K562 (cell line): ENCODE results near the gene PPAT. TPM values are rescaled to one million over a fixed set of nuclear protein-coding genes. Genes with fewer than 3 reads are reported as not detected.

Experiments
- ATAC-seq: fragments of 200-7000 bp; cut with Tn5 transposase; 3 replicates; pipeline ENCODE4 v1.9.1; 2020; ENCODE audit warnings: moderate library complexity
- BruUV-seq: library from RNA; stranded (reverse); fragments of 400-500 nt; replicated peaks from 2 replicates; lab custom pipeline; 2021; lab: Mats Ljungman, UMichigan
- CTCF ChIA-PET: fragments of 300-600 bp; formaldehyde crosslinking; extraction: SDS; loops from one replicate; lab custom pipeline; 2021; ENCODE audit warnings: low intra/inter-chr PET ratio; lab: Yijun Ruan, JAX
- POLR2A ChIA-PET: fragments of 300-600, 350-650 bp; sonication (Branson Sonifier 250); formaldehyde crosslinking; extraction: SDS; loops from one replicate; lab custom pipeline; 2021; ENCODE audit warnings: antibody characterized with exemption, inconsistent platforms; lab: Yijun Ruan, JAX
- DNase-seq, 4 experiments: peaks; one replicate each; pipeline versions ENCODE4 v3.0.0 to v3.0.0-alpha.2; 2011 to 2018; ENCODE audit warnings: low spot score in 3 of 4, mixed read lengths in 3 of 4; ENCODE audit errors: extremely low read depth in 1 of 4
- FAIRE-seq: peaks from 2 replicates; lab custom pipeline; 2011; peaks lifted over from hg19 to GRCh38; lab: Jason Lieb, UNC
- H2AFZ ChIP-seq: 2 replicates; pipeline ENCODE4 v1.6.0; 2011; ENCODE audit warnings: low read depth, low read length, control low read depth, inconsistent platforms
- H3K27ac ChIP-seq: fragments of 200-600 bp; 3 replicates; pipeline ENCODE4 v1.8.0; 2011; ENCODE audit warnings: low read depth, mild to moderate bottlenecking, control low read depth, inconsistent platforms, low read length, moderate library complexity, mixed read lengths; ENCODE audit errors: extremely low read depth
- H3K27me3 ChIP-seq, 2 experiments: fragments of 300-600 bp in 1 of 2; 2 replicates in 1 of 2; 3 replicates in 1 of 2; pipeline versions ENCODE4 v1.6.0 to v1.8.0; 2011; ENCODE audit warnings: inconsistent platforms in 2 of 2, low read length in 2 of 2, mild to moderate bottlenecking in 1 of 2, mixed read lengths in 1 of 2, moderate library complexity in 1 of 2; ENCODE audit not compliant: control insufficient read depth in 2 of 2, insufficient read depth in 2 of 2
- H3K36me3 ChIP-seq: fragments of 300-600 bp; 3 replicates; pipeline ENCODE4 v1.8.0; 2011; ENCODE audit warnings: mild to moderate bottlenecking, low read length, inconsistent platforms; ENCODE audit not compliant: control insufficient read depth, insufficient read depth
- H3K4me1 ChIP-seq, 2 experiments: fragments of 200-600 bp in 1 of 2; replicated peaks in 1 of 2; 2 replicates in 1 of 2; 3 replicates in 1 of 2; pipeline versions ENCODE4 v1.5.1 to v1.8.0; 2011; ENCODE audit warnings: inconsistent platforms in 2 of 2, low read length in 2 of 2, mild to moderate bottlenecking in 1 of 2, mixed read lengths in 1 of 2, moderate library complexity in 1 of 2; ENCODE audit not compliant: control insufficient read depth in 2 of 2, insufficient read depth in 2 of 2
- H3K4me2 ChIP-seq: 2 replicates; pipeline ENCODE4 v1.6.1; 2011; ENCODE audit warnings: low read length, control low read depth, inconsistent platforms, mixed read lengths; ENCODE audit not compliant: insufficient read depth
- H3K4me3 ChIP-seq: fragments of 200-600 bp; sonication (generic), shearing (Covaris generic); 2 replicates; pipeline ENCODE4 v1.5.1; 2016; ENCODE audit warnings: control low read depth, inconsistent platforms
- H3K79me2 ChIP-seq: fragments of 200-600 bp; 3 replicates; pipeline ENCODE4 v1.8.0; 2011; ENCODE audit warnings: low read length, inconsistent platforms; ENCODE audit not compliant: control insufficient read depth, insufficient read depth
- H3K9ac ChIP-seq, 2 experiments: 2 replicates each; pipeline versions ENCODE4 v1.6.0 to v1.6.1; 2011; ENCODE audit warnings: low read depth in 2 of 2, low read length in 2 of 2, control low read depth in 1 of 2, inconsistent platforms in 1 of 2, mild to moderate bottlenecking in 1 of 2, mixed read lengths in 1 of 2; ENCODE audit not compliant: insufficient read depth in 1 of 2
- H3K9me1 ChIP-seq: one replicate; pipeline ENCODE4 v1.6.0; 2011; ENCODE audit warnings: inconsistent platforms, mild to moderate bottlenecking, low read length, moderate library complexity; ENCODE audit not compliant: control insufficient read depth, insufficient read depth
- H3K9me3 ChIP-seq: replicated peaks from 2 replicates; pipeline ENCODE4 v1.5.1; 2011; ENCODE audit warnings: low read depth, low read length, inconsistent platforms; ENCODE audit not compliant: control insufficient read depth, insufficient read depth
- H4K20me1 ChIP-seq: replicated peaks from 2 replicates; pipeline ENCODE4 v1.6.1; 2011; ENCODE audit warnings: low read length, inconsistent platforms, mixed read lengths; ENCODE audit not compliant: control insufficient read depth, insufficient read depth
- FOS ChIP-seq: IDR thresholded peaks from 3 replicates; pipeline ENCODE4 v1.6.1; 2011; ENCODE audit not compliant: insufficient read length; ENCODE audit errors: extremely low read depth
- MED1 ChIP-seq: sonication (generic); formaldehyde crosslinking; IDR thresholded peaks from 2 replicates; pipeline ENCODE4 v1.8.1; 2023; ENCODE audit warnings: missing genetic modification reagents, borderline replicate concordance
- WGBS: fragments of 100-300 bp; shearing (Covaris generic); methylation state at CpG from one replicate; pipeline ENCODE4 v1.1.6; 2016; ENCODE audit warnings: low coverage, mixed read lengths; ENCODE audit not compliant: insufficient coverage; ENCODE audit errors: missing lambda C conversion rate; 5-methylcytosine and 5-hydroxymethylcytosine counted together
- in situ Hi-C: fragments of 300-500 bp; cut with MboI; formaldehyde crosslinking; loops from 4 replicates; pipeline ENCODE4 v1.15.0; 2018; ENCODE audit warnings: inconsistent platforms, mixed read lengths
- intact Hi-C: fragments of 100-400 bp; cut with micrococcal nuclease; formaldehyde crosslinking; loops from 2 replicates; pipeline ENCODE4 v1.14.2; 2022
- polyA plus RNA-seq, 8 experiments: library from polyadenylated mRNA; depleted of rRNA in 4 of 8; stranded (reverse) in 5 of 8; unstranded in 3 of 8; fragments of >200 nt; fragmentation: Nextera tagmentation in 2 of 8; fragmentation: Illumina TruSeq in 1 of 8; extraction: Ambion mirVana in 2 of 8; extraction: Trizol in 1 of 8; gene quantifications; 2 replicates each; pipeline versions ENCODE4 v1.2.1 to v1.2.3, GENCODE V29; 2011 to 2014; ENCODE audit warnings: inconsistent platforms in 1 of 8, missing spikeins in 1 of 8
- total RNA-seq, 7 experiments: library from RNA; depleted of rRNA in 6 of 7; stranded (reverse); fragments of >200 nt in 6 of 7; fragmentation: Illumina TruSeq in 2 of 7; extraction: Trizol in 2 of 7; gene quantifications; 2 replicates each; pipeline versions ENCODE4 v1.2.1 to v1.2.3, GENCODE V29; 2011 to 2021; ENCODE audit warnings: low replicate concordance in 1 of 7
- TF ChIP-seq, protein P1 (sequence below): fragments of 450-650 bp; IDR thresholded peaks from 2 replicates; pipeline ENCODE4 v1.6.1; 2018; ENCODE audit not compliant: partially characterized antibody
- TF ChIP-seq, protein P2 (sequence below): fragments of 250-450 bp; sonication (Bioruptor Pico); IDR thresholded peaks from 2 replicates; pipeline ENCODE4 v1.5.1; 2021; ENCODE audit warnings: mild to moderate bottlenecking

Gene PPAT
- total and polyA plus RNA-seq, 9 of the 15 experiments (the other 6 are each of a cell fraction or from before 2014, with no cell fraction given), result 36.2 to 75.8 (median 55.5) TPM

DNA sequence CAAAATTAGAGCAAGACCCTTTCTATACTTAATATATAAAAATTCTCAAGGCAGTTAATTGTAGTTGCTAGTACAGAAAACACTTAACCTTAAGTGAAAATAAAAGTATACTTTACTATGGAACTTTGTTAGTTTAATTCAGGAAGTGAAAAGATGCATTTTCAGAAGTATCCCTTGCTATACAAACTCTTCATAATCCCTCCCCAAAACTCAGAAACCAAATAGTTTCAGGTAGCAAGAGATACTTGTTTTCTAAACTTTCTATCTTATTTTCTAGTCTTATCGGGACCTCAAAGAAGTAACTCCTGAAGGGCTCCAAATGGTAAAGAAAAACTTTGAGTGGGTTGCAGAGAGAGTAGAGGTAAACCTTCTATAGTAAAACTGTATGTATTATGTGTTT is 14.9 kb upstream of the PPAT start:
- BruUV-seq, result no TSS peak
- FAIRE-seq (no peak), DNase-seq (no peak), ATAC-seq (no peak)
- TF ChIP-seq MED1 (no peak), FOS (no peak)
- TF ChIP-seq, protein P1, sequence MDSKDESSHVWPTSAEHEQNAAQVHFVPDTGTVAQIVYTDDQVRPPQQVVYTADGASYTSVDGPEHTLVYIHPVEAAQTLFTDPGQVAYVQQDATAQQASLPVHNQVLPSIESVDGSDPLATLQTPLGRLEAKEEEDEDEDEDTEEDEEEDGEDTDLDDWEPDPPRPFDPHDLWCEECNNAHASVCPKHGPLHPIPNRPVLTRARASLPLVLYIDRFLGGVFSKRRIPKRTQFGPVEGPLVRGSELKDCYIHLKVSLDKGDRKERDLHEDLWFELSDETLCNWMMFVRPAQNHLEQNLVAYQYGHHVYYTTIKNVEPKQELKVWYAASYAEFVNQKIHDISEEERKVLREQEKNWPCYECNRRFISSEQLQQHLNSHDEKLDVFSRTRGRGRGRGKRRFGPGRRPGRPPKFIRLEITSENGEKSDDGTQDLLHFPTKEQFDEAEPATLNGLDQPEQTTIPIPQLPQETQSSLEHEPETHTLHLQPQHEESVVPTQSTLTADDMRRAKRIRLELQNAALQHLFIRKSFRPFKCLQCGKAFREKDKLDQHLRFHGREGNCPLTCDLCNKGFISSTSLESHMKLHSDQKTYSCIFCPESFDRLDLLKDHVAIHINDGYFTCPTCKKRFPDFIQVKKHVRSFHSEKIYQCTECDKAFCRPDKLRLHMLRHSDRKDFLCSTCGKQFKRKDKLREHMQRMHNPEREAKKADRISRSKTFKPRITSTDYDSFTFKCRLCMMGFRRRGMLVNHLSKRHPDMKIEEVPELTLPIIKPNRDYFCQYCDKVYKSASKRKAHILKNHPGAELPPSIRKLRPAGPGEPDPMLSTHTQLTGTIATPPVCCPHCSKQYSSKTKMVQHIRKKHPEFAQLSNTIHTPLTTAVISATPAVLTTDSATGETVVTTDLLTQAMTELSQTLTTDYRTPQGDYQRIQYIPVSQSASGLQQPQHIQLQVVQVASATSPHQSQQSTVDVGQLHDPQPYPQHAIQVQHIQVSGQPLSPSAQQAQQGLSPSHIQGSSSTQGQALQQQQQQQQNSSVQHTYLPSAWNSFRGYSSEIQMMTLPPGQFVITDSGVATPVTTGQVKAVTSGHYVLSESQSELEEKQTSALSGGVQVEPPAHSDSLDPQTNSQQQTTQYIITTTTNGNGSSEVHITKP, result no peak
- TF ChIP-seq, protein P2, sequence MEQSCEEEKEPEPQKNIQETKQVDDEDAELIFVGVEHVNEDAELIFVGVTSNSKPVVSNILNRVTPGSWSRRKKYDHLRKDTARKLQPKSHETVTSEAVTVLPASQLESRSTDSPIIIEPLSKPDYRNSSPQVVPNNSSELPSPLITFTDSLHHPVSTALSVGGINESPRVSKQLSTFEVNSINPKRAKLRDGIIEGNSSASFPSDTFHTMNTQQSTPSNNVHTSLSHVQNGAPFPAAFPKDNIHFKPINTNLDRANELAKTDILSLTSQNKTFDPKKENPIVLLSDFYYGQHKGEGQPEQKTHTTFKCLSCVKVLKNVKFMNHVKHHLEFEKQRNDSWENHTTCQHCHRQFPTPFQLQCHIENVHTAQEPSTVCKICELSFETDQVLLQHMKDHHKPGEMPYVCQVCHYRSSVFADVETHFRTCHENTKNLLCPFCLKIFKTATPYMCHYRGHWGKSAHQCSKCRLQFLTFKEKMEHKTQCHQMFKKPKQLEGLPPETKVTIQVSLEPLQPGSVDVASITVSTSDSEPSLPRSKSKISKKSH, result no peak
- no peaks in the 10 kb centered on the region for H3K9me1 ChIP-seq
- H3K4me1 ChIP-seq, result no peaks in the 10 kb centered on the region
- WGBS, result 95% methylated on average over 1 of the region's 1 CpG
- H3K79me2 ChIP-seq, result peaks cover 31% of the 10 kb centered on the region
- H3K4me2 ChIP-seq, result no peak overlapping the region
- no peak overlapping the region for H3K4me3 ChIP-seq
- H3K27me3 ChIP-seq, result no peaks in the 10 kb centered on the region
- POLR2A ChIA-PET, result interaction anchor here (1.4 to 1.8 kb wide), 2 partner anchors 15 to 16 kb away, joined by 5 to 6 read pairs; partner anchors contain the start of genes PAICS and PPAT
- H3K9me3 ChIP-seq, result no peaks in the 10 kb centered on the region
- in situ Hi-C loops, result no loop called here
- CTCF ChIA-PET, result no interaction called here
- intact Hi-C loops, result no loop called here
- no peaks in the 10 kb centered on the region for H4K20me1 ChIP-seq
- no peak overlapping the region for H3K9ac ChIP-seq
- H2AFZ ChIP-seq, result no peak overlapping the region
- H3K27ac ChIP-seq, result no peak overlapping the region
- H3K36me3 ChIP-seq, result peaks cover 96% of the 10 kb centered on the region
